Kidney epithelial cell (primary cell): ENCODE measurements around the gene PAK2. TPM values are rescaled to one million over a fixed set of nuclear protein-coding genes. Genes with fewer than 3 reads are reported as not detected.
"Not testable (repeated sequence)": the region's sequence is repeated elsewhere in the genome, so short reads cannot be mapped to it uniquely, and the experiment has no call there.

Source experiments
- DNase-seq: peaks from one replicate; pipeline ENCODE4 v3.0.0-alpha.2; 2010; ENCODE audit warnings: low read depth
- H3K27me3 ChIP-seq: 2 replicates; pipeline ENCODE4 v1.6.0; 2011; ENCODE audit warnings: low read length; ENCODE audit not compliant: control insufficient read depth, insufficient read depth
- H3K36me3 ChIP-seq: 2 replicates; pipeline ENCODE4 v1.5.1; 2011; ENCODE audit warnings: low read length; ENCODE audit not compliant: control insufficient read depth, insufficient read depth
- H3K4me3 ChIP-seq: 2 replicates; pipeline ENCODE4 v1.5.1; 2011; ENCODE audit warnings: low read depth, mild to moderate bottlenecking, control low read depth, low read length
- CTCF ChIP-seq: IDR thresholded peaks from 2 replicates; pipeline ENCODE4 v1.5.1; 2011; ENCODE audit warnings: mild to moderate bottlenecking, moderate library complexity, low read length, control low read depth, inconsistent platforms; ENCODE audit not compliant: insufficient read depth, poor library complexity, severe bottlenecking
- total RNA-seq: library from RNA; depleted of rRNA; stranded (reverse); fragments of >200 nt; gene quantifications from 2 replicates; pipeline ENCODE4 v1.2.3, GENCODE V29; 2015

PAK2 gene
- total RNA-seq, 1 donor from 2014 or later = 50.6 TPM

- Histone ChIP-seq H3K4me3 (no peak overlapping the region), H3K27me3 (no peaks in the 10 kb centered on the region), H3K36me3 (peaks cover 1% of the 10 kb centered on the region)
- TF ChIP-seq CTCF = no peak
- no peak for DNase-seq
These were observed 73.2 kb downstream of the PAK2 start for GRCh38 chr3:196812853-196813252.

- H3K4me3 ChIP-seq = no peak overlapping the region
- DNase-seq = no peak
- no peak for TF ChIP-seq CTCF
- no peaks in the 10 kb centered on the region for H3K27me3 ChIP-seq
- peaks cover 1% of the 10 kb centered on the region for H3K36me3 ChIP-seq
These were observed 74.2 kb downstream of the PAK2 start for GRCh38 chr3:196813903-196814302.

- Histone ChIP-seq H3K4me3 (no peak overlapping the region), H3K36me3 (peaks cover 5% of the 10 kb centered on the region), H3K27me3 (no peaks in the 10 kb centered on the region)
- TF ChIP-seq CTCF = no peak
- DNase-seq = no peak
These were observed 82.2 kb downstream of the PAK2 start for GRCh38 chr3:196821806-196822355.

- not testable (repeated sequence) for H3K27me3 ChIP-seq, H3K4me3 ChIP-seq, DNase-seq, H3K36me3 ChIP-seq
These were observed 90.0 kb downstream of the PAK2 start for GRCh38 chr3:196829651-196830050.

GRCh38 chr3:196835086-196835485, 95.4 kb downstream of the PAK2 start:
- no peaks in the 10 kb centered on the region for H3K27me3 ChIP-seq
- H3K4me3 ChIP-seq = no peak overlapping the region
- peaks cover 1% of the 10 kb centered on the region for H3K36me3 ChIP-seq
- no peak for TF ChIP-seq CTCF
- DNase-seq = no peak

- not testable (repeated sequence) for H3K27me3 ChIP-seq, DNase-seq, H3K4me3 ChIP-seq, H3K36me3 ChIP-seq
These were observed 97.0 kb downstream of the PAK2 start for GRCh38 chr3:196836626-196837025.

GRCh38 chr3:196837819-196838420, 98.3 kb downstream of the PAK2 start:
- no peak for DNase-seq
- H3K4me3 ChIP-seq = no peak overlapping the region
- TF ChIP-seq CTCF = peak; percentile 66

GRCh38 chr3:196839351-196839750, 99.7 kb downstream of the PAK2 start:
- DNase-seq, H3K4me3 ChIP-seq, H3K27me3 ChIP-seq, H3K36me3 ChIP-seq: not testable (repeated sequence)

More at GRCh38 chr3:196837819-196838420, 98.3 kb downstream of the PAK2 start:
- Histone ChIP-seq H3K27me3 (no peaks in the 10 kb centered on the region), H3K36me3 (no peaks in the 10 kb centered on the region)
